ENCODE measurements around the gene ARMH3.

DNA sequence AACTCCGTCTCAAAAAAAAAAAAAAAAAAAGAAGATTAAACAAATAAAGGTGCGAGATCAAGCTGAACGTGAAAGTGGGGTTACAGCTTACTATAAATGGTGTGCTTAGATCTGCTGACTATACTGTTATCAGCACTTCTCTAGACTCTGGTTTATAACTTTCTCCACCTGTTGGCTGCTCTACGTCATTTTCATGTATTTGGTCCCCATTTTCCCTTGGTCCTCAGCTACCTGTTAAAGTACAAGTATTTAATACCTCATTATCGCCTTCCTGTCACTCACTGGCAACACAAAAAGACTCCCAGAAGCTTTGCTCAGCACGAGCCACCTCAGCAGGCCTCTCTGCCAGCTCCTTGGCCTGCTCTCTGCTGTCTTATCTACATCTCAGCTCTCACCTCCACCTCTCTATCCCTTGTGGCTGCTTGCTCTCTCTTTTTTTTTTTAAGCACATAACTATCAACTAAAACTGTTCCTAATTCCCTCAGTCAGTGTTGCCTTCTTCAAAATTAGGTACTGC, 95.0 kb downstream of the ARMH3 start:
- TF ChIP-seq, protein P1, sequence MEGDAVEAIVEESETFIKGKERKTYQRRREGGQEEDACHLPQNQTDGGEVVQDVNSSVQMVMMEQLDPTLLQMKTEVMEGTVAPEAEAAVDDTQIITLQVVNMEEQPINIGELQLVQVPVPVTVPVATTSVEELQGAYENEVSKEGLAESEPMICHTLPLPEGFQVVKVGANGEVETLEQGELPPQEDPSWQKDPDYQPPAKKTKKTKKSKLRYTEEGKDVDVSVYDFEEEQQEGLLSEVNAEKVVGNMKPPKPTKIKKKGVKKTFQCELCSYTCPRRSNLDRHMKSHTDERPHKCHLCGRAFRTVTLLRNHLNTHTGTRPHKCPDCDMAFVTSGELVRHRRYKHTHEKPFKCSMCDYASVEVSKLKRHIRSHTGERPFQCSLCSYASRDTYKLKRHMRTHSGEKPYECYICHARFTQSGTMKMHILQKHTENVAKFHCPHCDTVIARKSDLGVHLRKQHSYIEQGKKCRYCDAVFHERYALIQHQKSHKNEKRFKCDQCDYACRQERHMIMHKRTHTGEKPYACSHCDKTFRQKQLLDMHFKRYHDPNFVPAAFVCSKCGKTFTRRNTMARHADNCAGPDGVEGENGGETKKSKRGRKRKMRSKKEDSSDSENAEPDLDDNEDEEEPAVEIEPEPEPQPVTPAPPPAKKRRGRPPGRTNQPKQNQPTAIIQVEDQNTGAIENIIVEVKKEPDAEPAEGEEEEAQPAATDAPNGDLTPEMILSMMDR (IDR thresholded peaks at IDR 0.05): no peak
- no peak for TF ChIP-seq ZFX (IDR thresholded peaks at IDR 0.05; ENCODE audit: borderline replicate concordance)

Data from 22Rv1 (cell line).